Esophagus squamous epithelium (tissue), 5 donors: ENCODE measurements around the gene CD300LF. TPM values are rescaled to one million over a fixed set of nuclear protein-coding genes. Genes with fewer than 3 reads are reported as not detected.
A peak's percentile ranks its signal among the peaks of the same experiment; 100 is the strongest.

Source experiments
- DNase-seq: peaks from one replicate; lab custom pipeline; 2025; lab: John Stamatoyannopoulos, UW
- H3K27ac ChIP-seq, 4 donors: fragments of 200-600 bp; sonication (generic); one replicate each; pipeline ENCODE4 v1.5.1; 2016 to 2019; ENCODE audit warnings: mild to moderate bottlenecking in 1 of 4
- H3K27me3 ChIP-seq, 4 donors: fragments of 200-600 bp; sonication (generic); 1 replicate in 3 of 4; 2 replicates in 1 of 4; pipeline versions ENCODE4 v1.5.1 to v1.6.0; 2017 to 2021; ENCODE audit warnings: antibody characterized with exemption in 1 of 4
- H3K36me3 ChIP-seq, 3 donors: fragments of 200-600 bp; sonication (generic); one replicate each; pipeline ENCODE4 v1.5.1; 2016 to 2019
- H3K4me1 ChIP-seq, 3 donors: fragments of 200-600 bp; sonication (generic); one replicate each; pipeline ENCODE4 v1.5.1; 2017 to 2019
- H3K4me3 ChIP-seq, 4 donors: fragments of 200-600 bp; sonication (generic); 1 replicate in 3 of 4; 2 replicates in 1 of 4; pipeline ENCODE4 v1.5.1; 2016 to 2019; ENCODE audit warnings: mild to moderate bottlenecking in 2 of 4, moderate library complexity in 1 of 4
- H3K9me3 ChIP-seq, 3 donors: fragments of 200-600 bp; sonication (generic); one replicate each; pipeline ENCODE4 v1.5.1; 2016 to 2019
- POLR2A ChIP-seq, 4 donors: fragments of 450-650 bp; IDR thresholded peaks; one replicate each; pipeline ENCODE4 v1.6.1; 2017; ENCODE audit warnings: antibody characterized with exemption in 4 of 4, mild to moderate bottlenecking in 4 of 4, moderate library complexity in 3 of 4
- WGBS, 2 donors: methylation state at CpG; one replicate each; pipeline ENCODE4 v1.1.5; 2018; 5-methylcytosine and 5-hydroxymethylcytosine counted together
- intact Hi-C: fragments of 100-400 bp; cut with DNase I; formaldehyde crosslinking; loops from one replicate; pipeline ENCODE4 v1.15.0; 2022
- total RNA-seq, 4 donors: library from RNA; depleted of rRNA; stranded (reverse); fragments of >200 nt; gene quantifications; one replicate each; pipeline ENCODE4 v1.1.0, GENCODE V29; 2016
- TF ChIP-seq, protein P1 (sequence below), 6 experiments: fragments of 450-650 bp in 4 of 6; fragments of 200-600 bp in 2 of 6; sonication (generic) in 2 of 6; IDR thresholded peaks; one replicate each; pipeline ENCODE4 v1.5.1; 2016 to 2019; ENCODE audit warnings: antibody characterized with exemption in 6 of 6, mild to moderate bottlenecking in 4 of 6, moderate library complexity in 4 of 6
- donor health status: DM: yes; HTN: yes; CAD: no.

Gene CD300LF
- total RNA-seq, 4 donors from 2014 or later: 0.48 to 1.3 (median 0.89) TPM

DNA sequence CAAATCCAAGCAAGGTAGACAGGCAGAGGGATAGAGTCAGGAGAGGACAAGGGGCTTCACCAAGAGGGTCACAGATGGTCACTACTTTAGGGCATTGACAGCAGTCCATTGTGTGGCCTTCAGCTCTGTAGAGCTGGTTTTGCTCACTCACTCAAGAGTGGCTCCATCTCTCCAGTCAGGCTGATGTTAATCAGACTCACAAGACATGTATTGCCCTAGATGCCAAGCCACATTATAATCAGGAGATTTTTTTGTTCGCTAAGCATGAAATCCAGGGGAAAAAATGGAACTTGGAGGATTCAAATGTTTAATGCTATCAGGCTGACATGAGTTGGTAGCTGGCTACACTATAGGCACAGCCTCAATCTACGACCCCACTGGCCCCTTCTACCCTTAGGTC is 32.5 kb downstream of the CD300LF start:
- intact Hi-C loops: no loop called here
- peaks cover 0 to 11% (median 0%) of the 10 kb centered on the region in 3 donors for H3K4me1 ChIP-seq
- H3K36me3 ChIP-seq: no peaks in the 10 kb centered on the region
- H3K9me3 ChIP-seq: no peaks in the 10 kb centered on the region
- WGBS, 2 donors: 51 to 52% methylated on average over 2 of the region's 2 CpGs
- H3K4me3 ChIP-seq: no peak overlapping the region
- no peak overlapping the region for H3K27ac ChIP-seq
- H3K27me3 ChIP-seq: peaks cover 0 to 78% (median 0%) of the 10 kb centered on the region in 4 donors
- TF ChIP-seq, protein P1, sequence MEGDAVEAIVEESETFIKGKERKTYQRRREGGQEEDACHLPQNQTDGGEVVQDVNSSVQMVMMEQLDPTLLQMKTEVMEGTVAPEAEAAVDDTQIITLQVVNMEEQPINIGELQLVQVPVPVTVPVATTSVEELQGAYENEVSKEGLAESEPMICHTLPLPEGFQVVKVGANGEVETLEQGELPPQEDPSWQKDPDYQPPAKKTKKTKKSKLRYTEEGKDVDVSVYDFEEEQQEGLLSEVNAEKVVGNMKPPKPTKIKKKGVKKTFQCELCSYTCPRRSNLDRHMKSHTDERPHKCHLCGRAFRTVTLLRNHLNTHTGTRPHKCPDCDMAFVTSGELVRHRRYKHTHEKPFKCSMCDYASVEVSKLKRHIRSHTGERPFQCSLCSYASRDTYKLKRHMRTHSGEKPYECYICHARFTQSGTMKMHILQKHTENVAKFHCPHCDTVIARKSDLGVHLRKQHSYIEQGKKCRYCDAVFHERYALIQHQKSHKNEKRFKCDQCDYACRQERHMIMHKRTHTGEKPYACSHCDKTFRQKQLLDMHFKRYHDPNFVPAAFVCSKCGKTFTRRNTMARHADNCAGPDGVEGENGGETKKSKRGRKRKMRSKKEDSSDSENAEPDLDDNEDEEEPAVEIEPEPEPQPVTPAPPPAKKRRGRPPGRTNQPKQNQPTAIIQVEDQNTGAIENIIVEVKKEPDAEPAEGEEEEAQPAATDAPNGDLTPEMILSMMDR (IDR thresholded peaks at IDR 0.05): no peak
- no peak for TF ChIP-seq POLR2A (IDR thresholded peaks at IDR 0.05)
- DNase-seq: no peak

DNA sequence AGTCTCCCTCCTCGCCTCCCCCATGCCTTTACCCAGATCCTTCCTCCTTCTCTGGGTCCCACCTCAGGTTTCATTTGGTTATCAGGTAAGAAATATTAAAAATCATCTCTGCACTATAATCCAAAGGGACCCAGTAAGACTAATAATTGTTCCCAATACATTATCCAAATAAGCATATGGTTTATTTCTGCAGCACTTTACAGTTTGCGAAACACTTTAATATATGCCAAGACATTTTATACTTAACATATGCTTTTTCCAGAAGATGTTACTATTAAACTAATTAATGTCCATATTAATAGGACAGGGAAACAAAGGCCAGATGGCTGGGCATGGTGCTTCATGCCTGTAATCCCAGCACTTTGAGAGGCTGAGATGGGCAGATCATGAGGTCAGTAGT is 33.3 kb downstream of the CD300LF start:
- 66 to 78% methylated on average over 2 of the region's 2 CpGs for WGBS, 2 donors
- peaks cover 0 to 11% (median 0%) of the 10 kb centered on the region in 3 donors for H3K4me1 ChIP-seq
- no peak for DNase-seq

DNA sequence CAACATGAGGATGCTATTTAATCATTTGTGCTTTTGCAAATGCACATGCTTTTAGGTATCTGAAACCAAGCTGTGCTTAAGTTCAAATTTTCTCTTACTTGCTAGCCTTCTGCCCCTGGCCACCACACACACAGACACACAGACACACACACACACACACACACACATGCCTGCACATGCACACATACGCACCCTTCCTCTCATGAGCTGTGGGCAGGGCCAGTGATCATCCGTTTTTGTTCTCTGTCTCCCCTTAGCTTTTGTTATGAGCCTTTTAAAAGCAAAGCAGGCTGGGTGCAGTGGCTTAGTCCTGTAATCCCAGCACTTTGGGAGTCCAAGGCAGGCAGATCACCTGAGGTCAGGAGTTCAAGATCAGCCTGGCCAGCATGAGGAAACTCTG is 34.2 kb downstream of the CD300LF start:
- Histone ChIP-seq H3K4me1 (peaks cover 0 to 11% (median 0%) of the 10 kb centered on the region in 3 donors), H3K36me3 (no peaks in the 10 kb centered on the region), H3K27me3 (peaks cover 0 to 87% (median 0%) of the 10 kb centered on the region in 4 donors), H3K4me3 (no peak overlapping the region), H3K9me3 (no peaks in the 10 kb centered on the region), H3K27ac (peak overlapping the region in 1 of 4 donors; percentile 27)
- DNase-seq: no peak
- 11 to 25% methylated on average over 2 of the region's 2 CpGs for WGBS, 2 donors
- TF ChIP-seq, protein P1 (IDR thresholded peaks at IDR 0.05): no peak
- no peak for TF ChIP-seq POLR2A (IDR thresholded peaks at IDR 0.05)
- intact Hi-C loops: no loop called here

More for the DNA sequence above, 33.3 kb downstream of the CD300LF start:
- H3K4me3 ChIP-seq: no peak overlapping the region
- TF ChIP-seq, protein P1 (IDR thresholded peaks at IDR 0.05): no peak
- no peak for TF ChIP-seq POLR2A (IDR thresholded peaks at IDR 0.05)
- H3K27ac ChIP-seq: no peak overlapping the region
- no peaks in the 10 kb centered on the region for H3K9me3 ChIP-seq
- intact Hi-C loops: no loop called here
- H3K27me3 ChIP-seq: peaks cover 0 to 84% (median 0%) of the 10 kb centered on the region in 4 donors
- H3K36me3 ChIP-seq: no peaks in the 10 kb centered on the region

DNA sequence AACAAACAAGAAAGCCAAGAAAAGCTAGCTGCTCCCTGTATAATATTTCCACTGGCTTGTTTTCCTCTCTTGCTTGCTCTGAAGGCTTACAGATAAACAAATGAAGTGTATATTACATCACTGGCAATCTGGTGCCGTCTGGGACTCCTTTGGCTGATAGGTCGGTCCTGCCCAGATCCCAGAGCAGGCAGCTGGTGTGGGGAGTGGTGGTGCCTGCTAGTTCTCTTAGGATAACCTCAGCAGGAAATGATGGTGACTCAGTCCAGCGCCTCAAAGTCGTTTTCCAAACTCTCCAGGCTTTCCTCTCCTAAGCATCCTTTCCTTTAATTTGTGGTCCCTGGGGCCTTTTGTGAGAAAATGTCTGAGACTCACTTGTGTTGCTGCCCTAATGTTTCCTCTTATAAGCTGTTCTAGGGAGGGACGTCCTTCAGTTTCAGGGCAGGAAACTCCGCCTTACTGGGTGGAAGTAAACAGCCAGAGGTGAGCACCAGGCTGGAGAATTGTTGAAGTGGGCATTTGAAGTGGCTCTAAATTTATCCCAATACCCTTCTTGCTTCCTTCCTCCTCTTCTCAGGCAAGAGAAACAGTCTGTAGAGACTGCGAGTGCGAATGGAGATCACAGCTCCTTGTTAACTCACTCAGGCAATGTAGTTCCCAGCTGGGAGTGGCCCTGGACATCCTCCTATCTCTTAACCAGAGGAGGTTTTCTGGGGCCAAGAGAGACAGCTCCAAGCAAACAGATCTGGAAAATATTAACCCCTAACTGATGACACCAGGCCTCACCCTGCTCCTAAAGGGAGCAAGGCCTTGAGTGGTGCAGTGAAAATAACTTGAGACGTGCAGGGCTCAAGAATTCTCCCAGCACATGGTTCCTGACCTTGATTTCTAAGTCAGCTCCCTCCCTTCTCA is 34.9 kb downstream of the CD300LF start:
- TF ChIP-seq, protein P1 (IDR thresholded peaks at IDR 0.05): no peak
- TF ChIP-seq POLR2A (IDR thresholded peaks at IDR 0.05): no peak
- 28 to 49% methylated on average over 4 to 8 of the region's 9 CpGs for WGBS, 2 donors
- Histone ChIP-seq H3K27ac (peak overlapping the region in 2 of 4 donors; percentile 27 to 52), H3K27me3 (peaks cover 0 to 87% (median 0%) of the 10 kb centered on the region in 4 donors), H3K36me3 (no peaks in the 10 kb centered on the region), H3K4me1 (peaks cover 0 to 11% (median 0%) of the 10 kb centered on the region in 3 donors), H3K9me3 (no peaks in the 10 kb centered on the region), H3K4me3 (no peak overlapping the region)
- DNase-seq: no peak
- intact Hi-C loops: no loop called here
